Mesenchymal stem cell (in vitro differentiated cells and primary cell): ENCODE measurements around the gene SOWAHB.

Experiments
- DNase-seq: peaks from one replicate; pipeline ENCODE4 v3.0.0-alpha.2; 2013
- H2AFZ ChIP-seq: one replicate; pipeline ENCODE4 v1.6.1; 2013; ENCODE audit warnings: low read depth, mild to moderate bottlenecking, control low read depth, inconsistent platforms, low read length, moderate library complexity
- H2AK5ac ChIP-seq: 2 replicates; pipeline ENCODE4 v1.6.1; 2013; ENCODE audit warnings: low read length, moderate library complexity, mild to moderate bottlenecking, inconsistent platforms; ENCODE audit not compliant: severe bottlenecking
- H2BK120ac ChIP-seq: one replicate; pipeline ENCODE4 v1.6.1; 2013; ENCODE audit warnings: low read depth, mild to moderate bottlenecking, inconsistent platforms, low read length, moderate library complexity
- H2BK12ac ChIP-seq, 2 experiments: one replicate each; pipeline ENCODE4 v1.6.1; 2013; ENCODE audit warnings: inconsistent platforms in 2 of 2, low read length in 2 of 2, mild to moderate bottlenecking in 2 of 2, moderate library complexity in 2 of 2, control low read depth in 1 of 2
- H2BK15ac ChIP-seq: one replicate; pipeline ENCODE4 v1.6.1; 2013; ENCODE audit warnings: mild to moderate bottlenecking, low read depth, inconsistent platforms; ENCODE audit not compliant: poor library complexity, severe bottlenecking
- H2BK5ac ChIP-seq: 2 replicates; pipeline ENCODE4 v1.6.1; 2013; ENCODE audit warnings: low read depth, mild to moderate bottlenecking, low read length, control low read depth, inconsistent platforms; ENCODE audit not compliant: poor library complexity, severe bottlenecking
- H3K14ac ChIP-seq, 2 experiments: one replicate each; pipeline ENCODE4 v1.6.1; 2013; ENCODE audit warnings: inconsistent platforms in 2 of 2, low read length in 2 of 2, control low read depth in 1 of 2, mild to moderate bottlenecking in 1 of 2, moderate library complexity in 1 of 2
- H3K18ac ChIP-seq, 2 experiments: one replicate each; pipeline ENCODE4 v1.6.1; 2013; ENCODE audit warnings: inconsistent platforms in 2 of 2, low read length in 2 of 2, control low read depth in 1 of 2, low read depth in 1 of 2, mild to moderate bottlenecking in 1 of 2
- H3K23ac ChIP-seq, 2 experiments: one replicate each; pipeline ENCODE4 v1.6.1; 2013; ENCODE audit warnings: inconsistent platforms in 2 of 2, low read length in 2 of 2, mild to moderate bottlenecking in 2 of 2, moderate library complexity in 2 of 2, control low read depth in 1 of 2
- H3K27ac ChIP-seq: 2 replicates; pipeline ENCODE4 v1.5.1; 2013; ENCODE audit warnings: mild to moderate bottlenecking, moderate library complexity, low read length, control low read depth, inconsistent platforms; ENCODE audit not compliant: poor library complexity, severe bottlenecking
- H3K27me3 ChIP-seq, 2 experiments: 2 replicates each; pipeline versions ENCODE4 v1.6.1 to v1.7.0; 2013; ENCODE audit warnings: low read length in 2 of 2, mild to moderate bottlenecking in 2 of 2, moderate library complexity in 2 of 2, control low read depth in 1 of 2, inconsistent platforms in 1 of 2; ENCODE audit not compliant: control insufficient read depth in 1 of 2, insufficient read depth in 1 of 2
- H3K36me3 ChIP-seq, 2 experiments: 2 replicates each; pipeline versions ENCODE4 v1.6.1 to v1.7.0; 2013; ENCODE audit warnings: low read length in 2 of 2, control low read depth in 1 of 2, inconsistent platforms in 1 of 2, low read depth in 1 of 2, mild to moderate bottlenecking in 1 of 2; ENCODE audit not compliant: insufficient read depth in 2 of 2, control insufficient read depth in 1 of 2
- H3K4ac ChIP-seq, 2 experiments: one replicate each; pipeline ENCODE4 v1.6.1; 2013; ENCODE audit warnings: inconsistent platforms in 2 of 2, low read length in 2 of 2, mild to moderate bottlenecking in 2 of 2, moderate library complexity in 2 of 2, control low read depth in 1 of 2, low read depth in 1 of 2
- H3K4me1 ChIP-seq: 2 replicates; pipeline ENCODE4 v1.6.1; 2013; ENCODE audit warnings: low read depth, low read length, control low read depth; ENCODE audit not compliant: control insufficient read depth, insufficient read depth
- H3K4me2 ChIP-seq: 2 replicates; pipeline ENCODE4 v1.6.1; 2013; ENCODE audit warnings: low read length, mild to moderate bottlenecking, inconsistent platforms; ENCODE audit not compliant: poor library complexity, severe bottlenecking
- H3K4me3 ChIP-seq, 2 experiments: 2 replicates each; pipeline versions ENCODE4 v1.5.1 to v1.7.0; 2013; ENCODE audit warnings: low read length in 2 of 2, mild to moderate bottlenecking in 2 of 2, control low read depth in 1 of 2, low read depth in 1 of 2; ENCODE audit not compliant: insufficient read depth in 1 of 2
- H3K79me1 ChIP-seq: replicated peaks from 2 replicates; pipeline ENCODE4 v1.6.1; 2013; ENCODE audit warnings: mild to moderate bottlenecking, control low read depth, low read length, inconsistent platforms; ENCODE audit not compliant: poor library complexity, severe bottlenecking
- H3K9ac ChIP-seq: 2 replicates; pipeline ENCODE4 v1.7.0; 2013; ENCODE audit warnings: mild to moderate bottlenecking, low read length, moderate library complexity
- H3K9me3 ChIP-seq: 2 replicates; pipeline ENCODE4 v1.7.0; 2013; ENCODE audit warnings: mild to moderate bottlenecking, low read length; ENCODE audit not compliant: control insufficient read depth
- H4K8ac ChIP-seq: one replicate; pipeline ENCODE4 v1.6.1; 2013; ENCODE audit warnings: inconsistent platforms, mild to moderate bottlenecking, low read length, moderate library complexity
- H4K91ac ChIP-seq: one replicate; pipeline ENCODE4 v1.6.1; 2013; ENCODE audit warnings: mild to moderate bottlenecking, low read length, inconsistent platforms
- WGBS: methylation state at CpG from one replicate; pipeline ENCODE4 v1.1.7; 2013; ENCODE audit warnings: mixed read lengths; 5-methylcytosine and 5-hydroxymethylcytosine counted together

Gene SOWAHB

DNA sequence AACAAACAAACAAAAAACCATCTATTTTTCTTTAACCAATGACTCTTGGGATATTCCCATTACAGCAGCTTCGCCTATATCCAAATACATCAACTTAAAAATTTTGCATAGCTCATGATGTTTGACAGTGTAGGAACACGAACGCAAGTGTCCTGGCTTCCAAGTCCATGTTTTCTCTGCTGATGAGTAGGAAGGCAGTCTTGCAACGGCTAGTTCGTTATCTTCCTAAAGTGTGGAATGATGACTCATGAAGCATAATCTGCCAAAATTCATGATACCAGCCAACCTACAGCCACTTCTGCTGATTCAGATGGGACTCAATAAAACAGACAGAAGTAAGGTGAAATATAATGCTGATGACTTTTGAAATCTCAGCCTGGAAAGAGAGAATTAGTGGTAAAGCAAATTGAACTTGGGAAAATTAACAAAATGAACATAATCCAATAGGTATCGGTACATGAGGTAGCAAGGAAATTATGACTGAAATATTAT, 45.2 kb upstream of the SOWAHB start:
- Histone ChIP-seq H2AFZ (no peak overlapping the region), H3K4ac (no peak overlapping the region), H3K79me1 (peaks cover 10% of the 10 kb centered on the region), H2AK5ac (no peak overlapping the region), H2BK12ac (no peak overlapping the region), H2BK15ac (no peak overlapping the region), H4K8ac (no peak overlapping the region), H3K4me2 (no peak overlapping the region), H3K9me3 (no peaks in the 10 kb centered on the region), H3K4me3 (no peak overlapping the region), H3K27ac (no peak overlapping the region), H2BK5ac (no peak overlapping the region), H4K91ac (no peak overlapping the region), H3K27me3 (no peaks in the 10 kb centered on the region), H3K36me3 (peaks cover 0 to 4% of the 10 kb centered on the region in 2 experiments), H3K18ac (no peak overlapping the region), H3K4me1 (peaks cover 17% of the 10 kb centered on the region), H3K23ac (no peak overlapping the region), H3K9ac (no peak overlapping the region), H3K14ac (no peak overlapping the region), H2BK120ac (no peak overlapping the region)
- DNase-seq, result no peak
- WGBS, result 64% methylated on average over 5 of the region's 6 CpGs

DNA sequence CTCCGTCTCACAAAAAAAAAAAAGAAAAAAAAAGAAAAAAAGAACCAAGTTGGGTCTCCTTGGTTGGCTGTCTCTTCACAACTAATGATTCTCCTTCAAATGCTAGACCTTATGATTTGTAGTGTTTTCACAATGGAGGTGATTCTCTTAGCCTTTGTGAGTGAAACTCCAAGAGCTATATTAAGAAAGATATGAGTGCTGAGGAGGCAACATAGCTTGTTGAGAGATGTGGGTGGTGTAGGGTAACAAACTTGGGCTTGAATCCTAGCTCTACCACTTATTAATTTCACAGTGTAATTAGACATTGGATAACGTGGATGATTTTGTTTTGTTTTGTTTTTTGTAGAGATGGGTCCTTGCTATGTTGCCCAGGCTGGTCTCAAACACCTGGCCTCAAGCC, 41.2 kb upstream of the SOWAHB start:
- Histone ChIP-seq H3K18ac (no peak overlapping the region), H3K4me1 (peaks cover 3% of the 10 kb centered on the region), H4K8ac (no peak overlapping the region), H3K4me2 (no peak overlapping the region), H3K79me1 (peaks cover 6% of the 10 kb centered on the region), H3K4me3 (no peak overlapping the region), H2BK15ac (no peak overlapping the region), H2AFZ (no peak overlapping the region), H3K36me3 (no peaks in the 10 kb centered on the region), H3K4ac (no peak overlapping the region), H2BK5ac (no peak overlapping the region), H2BK12ac (no peak overlapping the region), H3K27me3 (no peaks in the 10 kb centered on the region), H3K9ac (no peak overlapping the region), H3K27ac (no peak overlapping the region), H2BK120ac (no peak overlapping the region), H2AK5ac (no peak overlapping the region), H3K14ac (no peak overlapping the region), H3K23ac (no peak overlapping the region), H3K9me3 (peaks cover 4% of the 10 kb centered on the region), H4K91ac (no peak overlapping the region)
- WGBS, result 100% methylated on average over 2 of the region's 2 CpGs
- no peak for DNase-seq

DNA sequence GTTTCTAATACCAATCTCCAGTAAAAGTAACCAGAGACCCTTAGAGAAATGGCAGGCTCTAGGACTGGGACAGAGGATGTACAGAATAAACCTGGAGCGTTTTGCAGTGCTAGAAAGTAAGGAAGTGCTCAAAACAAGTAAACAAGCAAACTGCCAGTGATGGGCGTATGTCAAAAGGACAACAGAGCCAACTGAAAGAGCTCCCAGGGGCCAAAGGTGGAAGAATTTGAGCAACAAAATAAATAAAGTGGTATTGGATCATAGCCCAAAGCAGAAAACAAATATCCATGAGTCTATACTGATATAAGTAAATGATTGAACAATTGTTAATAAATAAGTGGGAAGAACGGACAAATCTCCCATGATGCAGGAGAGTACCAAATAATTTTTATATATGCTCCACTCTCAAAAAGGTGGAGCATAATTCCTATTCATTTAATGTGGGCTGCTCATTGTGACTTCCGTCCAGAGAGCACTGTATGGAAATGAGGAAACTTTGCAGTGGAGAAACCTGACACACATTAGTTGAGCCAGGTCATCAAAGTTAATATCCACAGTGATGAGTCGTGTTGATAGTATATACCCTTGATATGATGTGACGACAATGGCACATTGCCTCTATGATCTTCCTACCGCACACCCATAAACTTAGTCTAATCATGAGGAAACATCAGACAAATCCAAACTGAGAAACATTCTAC, 33.8 kb upstream of the SOWAHB start:
- H3K14ac ChIP-seq, result no peak overlapping the region
- no peak overlapping the region for H2BK120ac ChIP-seq
- H3K36me3 ChIP-seq, result no peaks in the 10 kb centered on the region
- H3K27ac ChIP-seq, result no peak overlapping the region
- H3K4ac ChIP-seq, result no peak overlapping the region
- no peak overlapping the region for H4K91ac ChIP-seq
- 85% methylated on average over 5 of the region's 7 CpGs for WGBS
- H2BK15ac ChIP-seq, result no peak overlapping the region
- H2BK5ac ChIP-seq, result no peak overlapping the region
- no peak overlapping the region for H3K4me3 ChIP-seq
- DNase-seq, result no peak
- no peak overlapping the region for H3K18ac ChIP-seq
- no peak overlapping the region for H2AK5ac ChIP-seq
- peaks cover 3% of the 10 kb centered on the region for H3K9me3 ChIP-seq
- no peak overlapping the region for H2BK12ac ChIP-seq
- H3K4me2 ChIP-seq, result no peak overlapping the region
- no peaks in the 10 kb centered on the region for H3K79me1 ChIP-seq
- no peak overlapping the region for H3K23ac ChIP-seq
- H3K4me1 ChIP-seq, result peaks cover 1% of the 10 kb centered on the region
- no peak overlapping the region for H4K8ac ChIP-seq
- H3K27me3 ChIP-seq, result no peaks in the 10 kb centered on the region
- no peak overlapping the region for H2AFZ ChIP-seq
- no peak overlapping the region for H3K9ac ChIP-seq

DNA sequence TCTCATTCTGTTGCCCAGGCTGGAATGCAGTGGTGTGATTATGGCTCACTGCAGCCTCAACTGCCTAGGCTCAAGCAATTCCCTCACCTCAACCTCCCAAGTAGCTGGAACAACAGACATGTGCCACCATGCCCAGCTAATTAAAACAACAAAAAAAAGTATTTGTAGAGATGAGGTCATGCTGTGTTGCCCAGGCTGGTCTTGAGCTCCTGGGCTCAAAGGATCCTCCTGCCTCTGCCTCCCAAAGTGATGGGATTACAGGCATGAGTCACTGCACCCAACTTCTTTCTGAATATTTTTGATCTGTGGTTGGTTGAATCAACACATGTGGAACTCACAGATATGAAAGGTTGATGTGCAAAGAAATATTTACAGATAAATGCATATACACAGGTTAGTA, 33.1 kb upstream of the SOWAHB start:
- no peak for DNase-seq
- no peak overlapping the region for H4K8ac ChIP-seq
- no peak overlapping the region for H2AFZ ChIP-seq
- no peak overlapping the region for H2BK12ac ChIP-seq
- H3K18ac ChIP-seq, result no peak overlapping the region
- peaks cover 1% of the 10 kb centered on the region for H3K4me1 ChIP-seq
- no peak overlapping the region for H2BK15ac ChIP-seq
- no peak overlapping the region for H3K9ac ChIP-seq
- no peak overlapping the region for H3K4ac ChIP-seq
- H3K36me3 ChIP-seq, result no peaks in the 10 kb centered on the region
- H3K4me2 ChIP-seq, result no peak overlapping the region
- no peak overlapping the region for H3K27ac ChIP-seq
- H3K4me3 ChIP-seq, result no peak overlapping the region
- H2AK5ac ChIP-seq, result no peak overlapping the region
- no peaks in the 10 kb centered on the region for H3K27me3 ChIP-seq
- H2BK5ac ChIP-seq, result no peak overlapping the region
- no peaks in the 10 kb centered on the region for H3K79me1 ChIP-seq
- no peak overlapping the region for H3K14ac ChIP-seq
- H3K9me3 ChIP-seq, result no peaks in the 10 kb centered on the region
- no peak overlapping the region for H4K91ac ChIP-seq
- no peak overlapping the region for H2BK120ac ChIP-seq
- no peak overlapping the region for H3K23ac ChIP-seq
